ENCODE results near the gene PERM1. TPM values are rescaled to one million over a fixed set of nuclear protein-coding genes. Genes with fewer than 3 reads are reported as not detected.

PERM1 gene
- total RNA-seq, 1 experiment from 2014 or later: 0.39 TPM

GRCh38 chr1:940107-941014, 41.5 kb downstream of the PERM1 start:
- DNase-seq (ENCODE audit: low read depth, low spot score) (no peak), ATAC-seq (peak; percentile 31)
- Histone ChIP-seq H3K9me3 (ENCODE audit: control insufficient read depth in 1 of 2, insufficient read depth in 1 of 2, low read depth in 1 of 2, low read length in 2 of 2) (no peaks in the 10 kb centered on the region), H3K36me3 (ENCODE audit: control insufficient read depth in 1 of 2, insufficient read depth in 2 of 2, low read length in 2 of 2) (peaks cover 0 to under 1% of the 10 kb centered on the region in 2 experiments; a peak in 2 of 4 replicates), H3K4me1 (ENCODE audit: control insufficient read depth in 1 of 2, insufficient read depth in 2 of 2, low read length in 2 of 2) (peaks cover 51 to 62% of the 10 kb centered on the region in 2 experiments), H3K9ac (ENCODE audit: low read length) (peak overlapping the region; percentile 43; the same call in 1 of the 2 replicates), H3K4me3 (replicated peaks in 1 of 2; ENCODE audit: low read depth in 1 of 2, low read length in 2 of 2) (peak overlapping the region; percentile 38 to 50), H3K4me2 (ENCODE audit: low read length) (peak overlapping the region; percentile 73), H3K79me2 (ENCODE audit: insufficient read depth, low read length) (no peaks in the 10 kb centered on the region), H3K27ac (ENCODE audit: low read depth, low read length) (peak overlapping the region; percentile 55; the same call in 1 of the 2 replicates), H3K9me2 (ENCODE audit: insufficient read depth) (no peaks in the 10 kb centered on the region), H2AFZ (ENCODE audit: low read depth, low read length, poor library complexity, severe bottlenecking) (peak overlapping the region; percentile 16), H3K27me3 (ENCODE audit: insufficient read depth, low read length) (peaks cover 13% of the 10 kb centered on the region; the same call in 1 of the 2 replicates), H4K20me1 (ENCODE audit: insufficient read depth) (no peaks in the 10 kb centered on the region)
- ChIA-PET RAD21 (ENCODE audit: low non-redundant PET in 1 of 2, low total read pairs in 2 of 2, uncharacterized antibody in 2 of 2, unreplicated experiment in 2 of 2) (interaction anchor here in 1 of 2 experiments (0.6 to 0.7 kb wide), 2 partner anchors 29 to 37 kb away, joined by 3 read pairs; no protein-coding TSS in a partner anchor), CTCF (interaction anchor here (1.0 to 2.1 kb wide), 3 partner anchors 36 to 351 kb away, joined by 3 to 6 read pairs (median 5); no protein-coding TSS in a partner anchor), POLR2A (no interaction called here)
- no peak for TF ChIP-seq POLR2AphosphoS5 (IDR thresholded peaks at IDR 0.05; ENCODE audit: low read depth, low read length)
- TF ChIP-seq YY1 (IDR thresholded peaks at IDR 0.05; ENCODE audit: extremely low read depth, insufficient replicate concordance, low read depth, low read length): no peak
- no peak for TF ChIP-seq RAD21 (IDR thresholded peaks at IDR 0.05; ENCODE audit: low read depth)
- TF ChIP-seq TCF7L2 (IDR thresholded peaks at IDR 0.05; ENCODE audit: borderline replicate concordance, extremely low read depth, insufficient read depth, insufficient read length): peak; percentile 71
- intact Hi-C loops (cut with micrococcal nuclease): loop anchor here (2.0 kb wide), 2 partner anchors 16 to 34 kb away; no protein-coding TSS in a partner anchor
- no TSS peak for BruUV-seq (replicated peaks)

DNA sequence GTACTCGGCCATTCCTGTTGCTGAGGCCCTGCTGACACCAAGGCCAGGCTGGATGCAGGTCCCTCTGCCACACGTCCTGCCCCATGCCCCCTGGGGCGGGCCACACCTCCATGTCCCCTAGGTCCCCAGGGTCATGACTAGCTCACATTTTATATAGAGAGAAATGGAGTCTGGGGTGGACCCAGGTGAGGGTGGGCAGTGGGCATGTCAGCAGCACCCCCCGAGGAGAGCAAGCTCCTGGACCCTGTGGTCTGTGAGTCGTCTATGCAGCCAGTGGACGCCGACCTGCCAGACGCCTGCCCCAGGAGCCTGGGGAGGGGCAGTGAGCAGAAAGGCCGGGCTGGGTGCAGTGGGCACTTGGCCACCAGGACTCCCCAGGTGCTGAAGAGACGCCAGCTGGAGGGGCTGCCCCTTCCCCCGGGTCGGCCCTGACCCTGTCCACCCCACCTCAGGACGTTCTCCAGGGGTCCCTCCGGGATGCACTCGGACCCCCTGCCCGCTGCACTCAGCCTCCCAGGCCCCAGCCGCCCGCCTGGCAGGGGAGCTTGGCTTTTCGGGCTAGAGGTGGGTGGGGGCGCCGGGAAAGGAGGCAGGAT, 42.3 kb downstream of the PERM1 start:
- intact Hi-C loops (cut with micrococcal nuclease): loop anchor here (2.0 kb wide), 2 partner anchors 15 to 33 kb away; no protein-coding TSS in a partner anchor
- Histone ChIP-seq H3K9me3 (ENCODE audit: control insufficient read depth in 1 of 2, insufficient read depth in 1 of 2, low read depth in 1 of 2, low read length in 2 of 2) (no peaks in the 10 kb centered on the region), H3K27me3 (ENCODE audit: insufficient read depth, low read length) (peaks cover 18% of the 10 kb centered on the region; the same call in 1 of the 2 replicates), H3K27ac (ENCODE audit: low read depth, low read length) (peak overlapping the region; percentile 55; the same call in 1 of the 2 replicates), H3K36me3 (ENCODE audit: control insufficient read depth in 1 of 2, insufficient read depth in 2 of 2, low read length in 2 of 2) (no peaks in the 10 kb centered on the region), H3K79me2 (ENCODE audit: insufficient read depth, low read length) (no peaks in the 10 kb centered on the region), H3K9me2 (ENCODE audit: insufficient read depth) (no peaks in the 10 kb centered on the region), H3K9ac (ENCODE audit: low read length) (no peak overlapping the region), H3K4me2 (ENCODE audit: low read length) (peak overlapping the region; percentile 73), H4K20me1 (ENCODE audit: insufficient read depth) (no peaks in the 10 kb centered on the region), H2AFZ (ENCODE audit: low read depth, low read length, poor library complexity, severe bottlenecking) (no peak overlapping the region), H3K4me1 (ENCODE audit: control insufficient read depth in 1 of 2, insufficient read depth in 2 of 2, low read length in 2 of 2) (peaks cover 55 to 62% of the 10 kb centered on the region in 2 experiments), H3K4me3 (replicated peaks in 1 of 2; ENCODE audit: low read depth in 1 of 2, low read length in 2 of 2) (peak overlapping the region in 1 of 2 experiments; percentile 7; a peak in 1 of 4 replicates)
- BruUV-seq (replicated peaks): no TSS peak
- ATAC-seq: no peak
- CTCF ChIA-PET: interaction anchor here (1.0 to 2.1 kb wide), 3 partner anchors 35 to 352 kb away, joined by 3 to 6 read pairs (median 5); no protein-coding TSS in a partner anchor
- RAD21 ChIA-PET (ENCODE audit: low non-redundant PET in 1 of 2, low total read pairs in 2 of 2, uncharacterized antibody in 2 of 2, unreplicated experiment in 2 of 2): interaction anchor here in 1 of 2 experiments (0.7 kb wide), 1 partner anchor 36 kb away, joined by 3 read pairs; no protein-coding TSS in a partner anchor
- POLR2A ChIA-PET: no interaction called here
- DNase-seq (ENCODE audit: low read depth, low spot score): no peak
- no peak for TF ChIP-seq ATF3 (IDR thresholded peaks at IDR 0.05)
- TF ChIP-seq EZH2 (IDR thresholded peaks at IDR 0.05): no peak
- TF ChIP-seq CTCF (IDR thresholded peaks at IDR 0.05 in 2 of 3, conservative IDR thresholded peaks at IDR 0.05 in 1 of 3; ENCODE audit: borderline replicate concordance in 1 of 3, insufficient read depth in 1 of 3, low read depth in 2 of 3, low read length in 2 of 3): no peak
- no peak for TF ChIP-seq REST (IDR thresholded peaks at IDR 0.05; ENCODE audit: low read depth)
- no peak for TF ChIP-seq POLR2A (IDR thresholded peaks at IDR 0.05; ENCODE audit: borderline replicate concordance, extremely low read depth, insufficient read depth, insufficient read length)

All from HCT116 (cell line).